Panc1 (cell line): Measurements from ENCODE around the gene ABCC4. TPM values are rescaled to one million over a fixed set of nuclear protein-coding genes. Genes with fewer than 3 reads are reported as not detected.

Experiments
- ATAC-seq: fragments of 200-7000 bp; cut with Tn5 transposase; 2 replicates; pipeline ENCODE4 v1.9.1; 2020; ENCODE audit warnings: mild to moderate bottlenecking, moderate library complexity
- BruUV-seq: library from RNA; stranded (reverse); fragments of 400-500 nt; replicated peaks from 2 replicates; lab custom pipeline; 2021; lab: Mats Ljungman, UMichigan
- CTCF ChIA-PET: fragments of 300-600 bp; sonication (Branson Sonifier 250); formaldehyde crosslinking; loops from one replicate; lab custom pipeline; 2022; ENCODE audit warnings: antibody characterized with exemption; lab: Charles Lee
- POLR2A ChIA-PET: fragments of 300-600 bp; sonication (Branson Sonifier 250); formaldehyde crosslinking; loops from one replicate; lab custom pipeline; 2022; ENCODE audit warnings: antibody characterized with exemption; lab: Charles Lee
- DNase-seq: peaks from one replicate; pipeline ENCODE4 v3.0.0-alpha.2; 2010; ENCODE audit warnings: low read depth, low spot score
- H3K27ac ChIP-seq: 2 replicates; pipeline ENCODE4 v1.5.1; 2011; ENCODE audit warnings: mild to moderate bottlenecking, low read length, inconsistent platforms
- H3K27me3 ChIP-seq: fragments of 200-500 bp; sonication (Bioruptor generic); 2 replicates; pipeline ENCODE4 v1.6.0; 2014; ENCODE audit warnings: low read length, inconsistent platforms; ENCODE audit not compliant: control insufficient read depth, insufficient read depth
- H3K36me3 ChIP-seq: fragments of 200-500 bp; sonication (Bioruptor generic); 2 replicates; pipeline ENCODE4 v1.5.1; 2014; ENCODE audit warnings: inconsistent platforms, mild to moderate bottlenecking, low read length, moderate library complexity; ENCODE audit not compliant: control insufficient read depth, insufficient read depth
- H3K4me1 ChIP-seq: 2 replicates; pipeline ENCODE4 v1.5.1; 2011; ENCODE audit warnings: inconsistent platforms, mild to moderate bottlenecking, low read length, moderate library complexity; ENCODE audit not compliant: control insufficient read depth, insufficient read depth
- H3K4me3 ChIP-seq, 2 experiments: 2 replicates each; pipeline ENCODE4 v1.5.1; 2011 to 2012; ENCODE audit warnings: low read depth in 2 of 2, low read length in 2 of 2, mild to moderate bottlenecking in 2 of 2, inconsistent platforms in 1 of 2, moderate library complexity in 1 of 2
- H3K9me3 ChIP-seq: fragments of 200-500 bp; sonication (Bioruptor generic); 2 replicates; pipeline ENCODE4 v1.5.1; 2014; ENCODE audit warnings: low read depth, mild to moderate bottlenecking, inconsistent platforms, low read length, moderate library complexity; ENCODE audit not compliant: control insufficient read depth, insufficient read depth
- POLR2AphosphoS5 ChIP-seq: IDR thresholded peaks from 2 replicates; pipeline ENCODE4 v1.6.1; 2012; ENCODE audit warnings: mild to moderate bottlenecking, low read depth, low read length, moderate library complexity
- SIN3A ChIP-seq: IDR thresholded peaks from 2 replicates; pipeline ENCODE4 v1.6.1; 2012; ENCODE audit warnings: low read depth, mild to moderate bottlenecking, low read length, moderate library complexity, borderline replicate concordance; ENCODE audit not compliant: insufficient read depth
- TCF7L2 ChIP-seq: IDR thresholded peaks from 2 replicates; pipeline ENCODE4 v1.6.1; 2011; ENCODE audit warnings: mild to moderate bottlenecking, low read depth, low read length, inconsistent platforms
- in situ Hi-C: cut with HindIII; loops from 2 replicates; pipeline ENCODE4 v1.10.0; 2016; ENCODE audit warnings: low sequenced_read_pairs, low pct_unique_long_range_greater_than_20kb
- intact Hi-C: fragments of 100-400 bp; cut with micrococcal nuclease; formaldehyde crosslinking; loops from one replicate; pipeline ENCODE4 v1.10.0; 2022; ENCODE audit not compliant: unreplicated experiment
- total RNA-seq: library from RNA; stranded (reverse); gene quantifications from one replicate; pipeline ENCODE4 v1.2.1, GENCODE V29; 2021; ENCODE audit not compliant: unreplicated experiment
- TF ChIP-seq, protein P1 (sequence below): fragments of 450-650 bp; IDR thresholded peaks from 2 replicates; pipeline ENCODE4 v1.5.1; 2017; ENCODE audit warnings: mild to moderate bottlenecking
- TF ChIP-seq, protein P2 (sequence below), 2 experiments: IDR thresholded peaks; 2 replicates each; pipeline ENCODE4 v1.6.1; 2011 to 2012; ENCODE audit warnings: low read depth in 2 of 2, control low read depth in 1 of 2, low read length in 1 of 2, mild to moderate bottlenecking in 1 of 2, moderate library complexity in 1 of 2; ENCODE audit not compliant: insufficient read depth in 1 of 2

The ABCC4 gene
- total RNA-seq, 1 experiment from 2014 or later = 69.3 TPM

DNA sequence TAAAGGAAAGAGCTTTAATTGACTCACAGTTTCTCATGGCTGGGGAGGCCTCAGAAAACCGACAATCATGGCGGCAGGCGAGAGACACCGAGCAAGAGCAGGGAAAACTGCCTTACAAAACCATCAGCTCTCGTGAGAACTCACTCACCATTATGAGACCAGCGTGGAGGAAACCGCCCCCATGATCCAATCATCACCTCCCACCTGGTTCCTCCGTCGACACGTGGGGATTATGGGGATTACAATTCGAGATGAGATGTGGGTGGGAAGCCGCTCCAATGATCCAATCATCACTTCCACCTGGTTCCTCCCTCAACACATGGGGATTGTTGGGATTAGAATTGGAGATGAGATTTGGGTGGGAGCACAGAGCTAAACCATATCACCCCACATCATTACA is 293.9 kb downstream of the ABCC4 start:
- no peak for ATAC-seq
- in situ Hi-C loops = no loop called here
- Histone ChIP-seq H3K27me3 (no peaks in the 10 kb centered on the region), H3K36me3 (no peaks in the 10 kb centered on the region), H3K4me3 (no peak overlapping the region), H3K9me3 (no peaks in the 10 kb centered on the region), H3K27ac (no peak overlapping the region), H3K4me1 (no peaks in the 10 kb centered on the region)
- TF ChIP-seq, protein P1, sequence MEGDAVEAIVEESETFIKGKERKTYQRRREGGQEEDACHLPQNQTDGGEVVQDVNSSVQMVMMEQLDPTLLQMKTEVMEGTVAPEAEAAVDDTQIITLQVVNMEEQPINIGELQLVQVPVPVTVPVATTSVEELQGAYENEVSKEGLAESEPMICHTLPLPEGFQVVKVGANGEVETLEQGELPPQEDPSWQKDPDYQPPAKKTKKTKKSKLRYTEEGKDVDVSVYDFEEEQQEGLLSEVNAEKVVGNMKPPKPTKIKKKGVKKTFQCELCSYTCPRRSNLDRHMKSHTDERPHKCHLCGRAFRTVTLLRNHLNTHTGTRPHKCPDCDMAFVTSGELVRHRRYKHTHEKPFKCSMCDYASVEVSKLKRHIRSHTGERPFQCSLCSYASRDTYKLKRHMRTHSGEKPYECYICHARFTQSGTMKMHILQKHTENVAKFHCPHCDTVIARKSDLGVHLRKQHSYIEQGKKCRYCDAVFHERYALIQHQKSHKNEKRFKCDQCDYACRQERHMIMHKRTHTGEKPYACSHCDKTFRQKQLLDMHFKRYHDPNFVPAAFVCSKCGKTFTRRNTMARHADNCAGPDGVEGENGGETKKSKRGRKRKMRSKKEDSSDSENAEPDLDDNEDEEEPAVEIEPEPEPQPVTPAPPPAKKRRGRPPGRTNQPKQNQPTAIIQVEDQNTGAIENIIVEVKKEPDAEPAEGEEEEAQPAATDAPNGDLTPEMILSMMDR = no peak
- TF ChIP-seq SIN3A = no peak
- no peak for TF ChIP-seq POLR2AphosphoS5
- TF ChIP-seq TCF7L2 = no peak
- intact Hi-C loops = no loop called here
- no TSS peak for BruUV-seq
- no peak for DNase-seq
- CTCF ChIA-PET = no interaction called here
- POLR2A ChIA-PET = no interaction called here

DNA sequence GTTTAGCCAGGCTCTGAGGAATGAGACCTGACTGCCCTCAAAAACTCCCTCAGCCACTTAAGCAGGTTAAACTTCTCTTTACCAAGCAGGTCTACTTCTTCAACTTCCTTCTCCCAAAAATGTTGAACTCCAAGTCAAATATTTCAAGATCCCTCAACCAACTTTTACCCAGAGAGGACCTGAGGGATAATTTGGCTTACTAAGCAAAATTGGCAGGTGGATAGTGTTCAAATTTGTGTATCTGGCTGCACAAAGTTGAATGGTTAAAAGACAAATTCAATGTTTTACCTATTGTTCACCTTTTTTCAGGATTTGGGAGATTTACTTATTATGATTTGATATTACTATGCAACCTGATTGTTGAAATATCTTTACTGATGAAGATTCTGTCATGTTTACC is 296.0 kb downstream of the ABCC4 start:
- Histone ChIP-seq H3K36me3 (no peaks in the 10 kb centered on the region), H3K4me1 (no peaks in the 10 kb centered on the region), H3K4me3 (no peak overlapping the region), H3K27me3 (no peaks in the 10 kb centered on the region), H3K9me3 (no peaks in the 10 kb centered on the region), H3K27ac (no peak overlapping the region)
- ATAC-seq (no peak), DNase-seq (no peak)
- TF ChIP-seq SIN3A (no peak), TCF7L2 (no peak), POLR2AphosphoS5 (no peak)
- TF ChIP-seq, protein P2, sequence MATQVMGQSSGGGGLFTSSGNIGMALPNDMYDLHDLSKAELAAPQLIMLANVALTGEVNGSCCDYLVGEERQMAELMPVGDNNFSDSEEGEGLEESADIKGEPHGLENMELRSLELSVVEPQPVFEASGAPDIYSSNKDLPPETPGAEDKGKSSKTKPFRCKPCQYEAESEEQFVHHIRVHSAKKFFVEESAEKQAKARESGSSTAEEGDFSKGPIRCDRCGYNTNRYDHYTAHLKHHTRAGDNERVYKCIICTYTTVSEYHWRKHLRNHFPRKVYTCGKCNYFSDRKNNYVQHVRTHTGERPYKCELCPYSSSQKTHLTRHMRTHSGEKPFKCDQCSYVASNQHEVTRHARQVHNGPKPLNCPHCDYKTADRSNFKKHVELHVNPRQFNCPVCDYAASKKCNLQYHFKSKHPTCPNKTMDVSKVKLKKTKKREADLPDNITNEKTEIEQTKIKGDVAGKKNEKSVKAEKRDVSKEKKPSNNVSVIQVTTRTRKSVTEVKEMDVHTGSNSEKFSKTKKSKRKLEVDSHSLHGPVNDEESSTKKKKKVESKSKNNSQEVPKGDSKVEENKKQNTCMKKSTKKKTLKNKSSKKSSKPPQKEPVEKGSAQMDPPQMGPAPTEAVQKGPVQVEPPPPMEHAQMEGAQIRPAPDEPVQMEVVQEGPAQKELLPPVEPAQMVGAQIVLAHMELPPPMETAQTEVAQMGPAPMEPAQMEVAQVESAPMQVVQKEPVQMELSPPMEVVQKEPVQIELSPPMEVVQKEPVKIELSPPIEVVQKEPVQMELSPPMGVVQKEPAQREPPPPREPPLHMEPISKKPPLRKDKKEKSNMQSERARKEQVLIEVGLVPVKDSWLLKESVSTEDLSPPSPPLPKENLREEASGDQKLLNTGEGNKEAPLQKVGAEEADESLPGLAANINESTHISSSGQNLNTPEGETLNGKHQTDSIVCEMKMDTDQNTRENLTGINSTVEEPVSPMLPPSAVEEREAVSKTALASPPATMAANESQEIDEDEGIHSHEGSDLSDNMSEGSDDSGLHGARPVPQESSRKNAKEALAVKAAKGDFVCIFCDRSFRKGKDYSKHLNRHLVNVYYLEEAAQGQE (IDR thresholded peaks at IDR 0.05; ENCODE audit: insufficient read depth in 1 of 2, low read depth in 2 of 2, low read length in 1 of 2) = no peak
- TF ChIP-seq, protein P1 = no peak
- BruUV-seq = no TSS peak
- ChIA-PET CTCF (no interaction called here), POLR2A (no interaction called here)
- in situ Hi-C loops = no loop called here
- intact Hi-C loops = no loop called here
